Activated CD8-positive, alpha-beta memory T cell treated with anti-CD3 and anti-CD28 coated beads for 24 hours (primary cell): Measurements from ENCODE around the gene MFAP3.
"Not testable (repeated sequence)": the region's sequence is repeated elsewhere in the genome, so short reads cannot be mapped to it uniquely, and the experiment has no call there.

Source experiments
- DNase-seq: peaks from one replicate; pipeline ENCODE4 v3.0.0-alpha.2; 2020

MFAP3 gene

DNA sequence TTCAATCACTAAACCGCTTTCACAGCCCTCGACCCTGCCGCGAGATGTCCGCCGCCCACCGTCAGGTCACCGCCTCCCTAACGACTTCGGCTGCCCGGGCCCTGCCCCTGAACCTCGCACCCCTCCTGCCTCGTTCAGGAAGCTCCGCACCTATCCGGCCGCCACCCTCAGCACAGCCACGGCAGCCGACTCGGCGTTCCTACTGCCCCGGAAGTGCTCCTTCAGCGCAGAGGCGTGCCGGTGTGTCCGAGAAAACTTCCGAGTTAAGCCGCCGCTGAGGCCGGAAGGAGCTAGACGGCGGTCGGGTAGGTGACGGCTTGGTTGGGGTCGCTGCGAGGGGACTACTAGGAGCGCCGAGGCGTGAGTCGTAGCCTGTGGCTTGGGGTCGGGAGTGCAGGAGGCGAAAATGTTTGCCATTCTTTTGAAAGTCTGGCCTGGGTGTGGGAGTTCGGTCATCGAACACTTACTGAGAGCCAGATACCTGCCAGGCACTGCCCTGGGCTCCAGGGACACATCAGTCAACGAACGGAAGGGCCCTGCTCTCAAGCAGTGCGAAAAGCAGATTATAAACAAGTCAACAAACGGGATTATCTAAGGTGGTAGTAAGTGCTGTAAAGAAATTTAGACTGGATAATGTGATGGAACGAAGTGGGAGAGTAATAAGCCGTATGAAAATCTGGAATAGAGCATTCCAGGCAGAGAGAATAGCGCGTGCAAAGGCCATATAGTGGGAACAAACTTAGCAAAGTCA, at the start of gene MFAP3, which contains the start of gene FAM114A2:
MFAP3 (plus strand) TSS at position 261 of the 751 bp plus-strand sequence. CDS start 10,756 bp downstream, outside the sequence.
FAM114A2 (minus strand) TSS at position 204 of the 751 bp plus-strand sequence. CDS start 3,957 bp downstream, outside the sequence.
- peak; percentile 93 for DNase-seq

DNA sequence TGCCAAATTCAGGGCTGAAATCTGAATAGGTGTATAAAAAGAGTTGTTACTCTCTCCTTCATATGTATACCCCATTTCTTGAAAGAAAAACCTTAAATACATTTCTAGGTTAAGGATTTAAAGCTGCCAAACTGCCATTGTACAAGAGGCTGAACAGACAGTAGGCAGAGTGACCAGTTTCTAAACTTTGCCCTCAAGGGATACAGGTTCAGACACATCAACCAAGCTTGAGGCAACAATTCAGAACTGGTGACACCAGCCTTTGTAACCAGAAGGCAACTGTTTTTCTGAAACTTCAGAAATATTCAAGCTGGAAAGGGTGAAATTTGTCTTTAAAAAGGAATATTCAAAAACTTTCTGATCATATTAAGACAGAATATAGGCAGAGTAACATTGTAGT, 47.6 kb upstream of the MFAP3 start:
- no peak for DNase-seq

DNA sequence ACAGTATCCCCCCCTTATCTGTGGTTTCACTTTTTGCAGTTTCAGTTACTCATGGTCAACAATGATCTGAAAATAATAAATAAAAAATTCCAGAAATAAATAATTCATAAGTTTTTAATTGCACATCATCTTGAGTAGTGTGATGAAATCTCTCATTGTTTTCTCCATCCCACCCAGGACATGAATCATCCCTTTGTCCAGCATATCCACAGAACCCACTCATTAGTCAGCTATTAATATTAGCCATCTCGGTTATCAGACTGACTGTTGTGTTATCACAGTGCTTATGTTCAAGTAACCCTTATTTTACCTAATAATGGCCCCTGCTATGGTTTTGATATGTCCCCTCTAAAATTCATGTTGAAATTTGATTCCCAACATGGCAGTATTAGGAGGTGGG, 40.8 kb upstream of the MFAP3 start:
- DNase-seq = no peak

DNA sequence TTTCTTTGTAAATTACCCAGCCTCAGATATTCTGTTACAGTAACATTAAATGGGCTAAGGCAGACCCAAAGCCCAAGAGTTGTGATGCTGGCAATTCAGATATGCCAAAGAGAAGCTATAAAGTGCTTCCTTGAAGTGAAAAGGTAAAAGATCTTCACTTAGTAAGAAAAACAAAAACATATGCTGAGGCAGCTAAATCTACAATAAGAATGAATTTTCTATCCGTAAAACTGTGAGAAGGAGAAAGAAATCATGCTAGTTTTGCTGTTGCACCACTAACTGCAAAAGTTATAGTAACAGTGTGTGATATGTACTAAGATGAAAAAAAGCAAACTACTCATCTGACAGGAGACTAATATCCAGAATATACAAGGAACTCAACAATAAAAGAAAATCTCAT, 40.0 kb upstream of the MFAP3 start:
- no peak for DNase-seq

DNA sequence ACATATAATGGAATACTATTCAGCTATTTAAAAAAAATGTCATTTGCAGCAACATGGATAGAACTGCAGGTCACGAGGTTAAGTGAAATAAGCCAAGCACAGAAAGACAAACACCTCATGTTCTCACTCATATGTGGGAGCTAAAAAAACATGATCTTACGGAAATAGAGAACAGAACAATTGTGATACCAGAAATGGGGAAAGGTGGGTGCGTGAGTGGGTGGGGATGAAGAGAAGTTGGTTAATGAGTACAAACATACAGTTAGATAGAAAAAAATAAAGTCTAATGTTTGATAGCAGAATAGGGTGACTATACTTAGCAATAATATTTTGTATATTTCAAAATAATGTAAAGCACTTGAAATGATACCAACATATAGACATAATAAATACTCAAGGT, 38.8 kb upstream of the MFAP3 start:
- no peak for DNase-seq

DNA sequence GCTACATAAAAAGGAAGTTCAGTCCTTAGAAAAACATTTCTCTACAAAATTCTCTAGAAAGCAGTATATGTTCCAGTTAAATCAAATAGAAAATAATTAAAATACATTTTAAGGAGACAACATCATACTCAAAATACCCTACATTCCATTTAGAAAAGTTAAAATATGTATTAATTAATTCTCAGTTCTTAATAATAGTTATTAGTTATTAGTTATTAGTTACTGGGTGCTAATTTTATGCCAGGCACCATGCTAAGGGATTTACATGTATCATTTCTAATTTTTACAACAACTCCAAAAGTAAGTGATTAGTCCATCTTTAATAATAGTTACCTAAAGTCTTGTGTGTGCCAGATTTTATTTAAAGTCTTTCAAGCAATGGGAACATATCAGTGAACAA, 38.1 kb upstream of the MFAP3 start:
- no peak for DNase-seq

DNA sequence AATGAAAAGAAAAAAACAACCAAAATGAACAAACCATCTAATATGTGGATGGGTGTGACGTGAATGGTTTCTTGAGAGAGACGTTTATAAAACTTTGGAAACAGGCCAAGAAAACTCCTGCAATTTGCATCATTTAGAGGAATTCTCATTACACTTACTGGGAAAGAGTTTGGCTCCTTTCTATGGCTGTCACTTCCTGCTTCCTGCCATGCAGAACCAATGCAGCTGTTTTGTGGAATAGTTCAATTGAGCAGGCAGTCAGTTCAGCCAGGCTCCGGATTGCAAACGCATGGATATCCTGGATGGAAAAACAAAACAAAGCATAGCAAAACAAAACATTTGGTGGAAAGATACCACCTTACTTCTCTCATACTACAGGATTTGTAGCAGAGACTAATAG, 36.7 kb upstream of the MFAP3 start:
- no peak for DNase-seq

DNA sequence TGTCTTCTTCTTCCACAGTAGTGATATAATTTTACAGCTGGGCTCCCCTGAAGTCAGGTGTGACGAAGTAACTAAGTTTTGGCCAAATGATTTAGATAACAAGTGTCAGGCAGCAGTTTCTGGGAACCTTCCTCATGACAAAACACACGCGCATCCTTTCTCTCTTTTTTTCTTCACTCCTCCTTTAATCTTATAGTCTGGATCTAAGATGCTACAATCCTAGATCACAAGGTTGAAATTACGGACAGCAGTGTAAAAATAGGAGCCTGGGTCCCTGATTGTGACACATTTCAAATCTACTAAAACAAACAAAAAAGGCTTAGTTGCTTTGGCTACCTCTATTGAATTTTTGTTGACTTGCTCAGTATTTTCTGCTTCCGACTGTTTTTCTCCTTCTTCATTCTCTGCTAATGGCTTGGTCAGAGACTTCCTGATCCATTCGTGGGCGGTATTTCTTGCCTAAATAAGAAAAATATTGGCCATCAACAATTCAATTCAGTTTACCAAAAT, 36.2 kb upstream of the MFAP3 start:
- DNase-seq = no peak

DNA sequence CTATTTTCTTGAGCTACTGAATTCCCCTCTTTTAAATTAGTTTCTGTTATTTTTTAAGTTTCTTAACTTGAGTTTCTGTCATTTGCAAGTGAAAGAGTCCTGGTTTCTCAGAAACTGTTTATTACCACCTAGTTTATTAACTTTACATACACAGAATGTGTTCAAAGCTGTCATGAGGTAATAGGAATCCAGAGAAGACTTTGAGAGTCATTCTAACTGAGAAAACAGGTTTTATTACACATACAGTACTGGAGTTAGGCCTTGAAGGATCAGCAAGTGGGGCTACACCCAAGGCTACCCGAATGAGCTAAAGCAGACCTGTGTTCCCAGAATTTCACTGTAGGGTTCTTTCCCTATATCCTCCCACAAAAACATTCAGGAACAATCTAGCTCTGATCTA, 33.1 kb upstream of the MFAP3 start:
- no peak for DNase-seq

DNA sequence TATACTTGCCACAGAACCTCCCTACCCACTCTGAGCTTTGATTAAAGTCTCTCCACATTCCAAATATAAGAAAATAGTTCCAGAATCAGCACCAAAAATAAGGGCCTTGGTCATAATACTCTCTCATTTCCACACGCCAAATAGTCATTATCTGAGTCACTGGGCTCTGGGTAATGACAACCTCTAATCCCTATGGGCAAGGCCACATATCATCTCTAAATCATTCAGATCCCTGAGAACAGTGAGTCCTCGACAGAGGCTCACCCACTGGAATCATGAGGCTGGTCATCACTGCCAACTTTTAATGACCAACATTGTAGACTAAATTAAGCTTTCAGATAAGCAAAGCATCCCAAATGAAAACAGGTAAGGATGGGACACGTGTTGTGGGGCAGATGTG, 28.1 kb upstream of the MFAP3 start:
- no peak for DNase-seq

DNA sequence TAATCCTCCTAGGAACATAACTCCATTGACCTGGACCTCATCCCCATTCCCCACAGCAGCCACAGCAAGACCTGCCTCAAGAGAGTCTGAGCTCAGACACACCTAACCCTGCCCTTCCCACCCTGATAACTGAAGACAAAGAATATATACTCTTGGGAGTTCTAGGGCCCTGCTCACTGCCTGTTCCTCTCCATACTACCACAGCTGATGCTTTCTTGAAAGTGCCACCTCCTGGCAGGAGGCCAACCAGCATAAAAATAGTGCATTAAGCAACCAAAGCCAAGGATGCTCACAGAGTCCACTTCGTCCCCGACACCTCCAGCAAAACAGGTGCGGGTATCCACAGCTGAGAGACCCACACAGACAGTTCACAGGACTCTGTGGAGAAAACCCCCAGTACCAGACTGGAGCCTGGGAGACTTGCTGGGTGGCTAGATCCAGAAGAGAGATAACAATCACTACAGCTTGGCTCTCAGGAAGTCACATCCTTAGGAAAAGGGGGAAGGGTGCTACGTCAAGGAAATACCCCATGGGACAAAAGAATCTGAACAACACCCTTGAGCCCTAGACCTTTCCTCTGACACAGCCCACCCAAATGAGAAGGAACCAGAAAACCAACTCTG, 23.6 kb upstream of the MFAP3 start:
- no peak for DNase-seq

DNA sequence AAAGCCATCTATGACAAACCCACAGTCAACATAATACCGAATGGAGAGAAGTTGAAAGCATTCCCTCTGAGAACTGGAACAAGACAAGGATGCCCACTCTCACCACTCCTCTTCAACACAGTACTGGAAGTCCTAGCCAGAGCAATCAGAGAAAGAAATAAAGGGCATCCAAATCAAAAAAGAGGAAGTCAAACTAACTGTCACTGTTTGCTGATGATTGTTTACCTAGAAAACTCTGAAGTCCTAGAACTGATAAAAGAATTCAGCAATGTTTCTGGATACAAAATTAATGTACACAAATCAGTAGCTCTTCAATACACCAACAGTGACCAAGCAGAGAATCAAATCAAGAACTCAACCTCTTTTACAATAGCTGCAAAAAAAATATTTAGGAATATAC, 19.8 kb upstream of the MFAP3 start:
- not testable (repeated sequence) for DNase-seq

DNA sequence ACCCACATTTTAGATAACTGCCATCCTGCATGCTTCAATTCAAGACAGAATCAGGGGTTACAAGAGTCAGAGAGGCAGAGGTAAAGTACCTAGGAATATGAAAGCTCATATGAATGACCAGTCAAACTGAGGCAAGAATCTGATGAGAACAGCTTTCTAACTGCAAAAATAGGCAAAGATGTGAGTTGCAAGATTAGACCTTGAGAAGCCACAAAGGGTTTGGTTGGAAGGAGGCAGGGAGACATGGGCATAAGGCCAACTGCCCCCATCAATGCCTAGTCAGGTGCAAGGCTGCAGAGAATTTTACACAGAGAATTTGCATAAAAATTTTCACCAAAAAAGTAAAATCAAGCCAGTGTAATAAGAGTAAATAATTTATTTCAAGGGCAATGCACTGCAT, 12.8 kb upstream of the MFAP3 start:
- no peak for DNase-seq

DNA sequence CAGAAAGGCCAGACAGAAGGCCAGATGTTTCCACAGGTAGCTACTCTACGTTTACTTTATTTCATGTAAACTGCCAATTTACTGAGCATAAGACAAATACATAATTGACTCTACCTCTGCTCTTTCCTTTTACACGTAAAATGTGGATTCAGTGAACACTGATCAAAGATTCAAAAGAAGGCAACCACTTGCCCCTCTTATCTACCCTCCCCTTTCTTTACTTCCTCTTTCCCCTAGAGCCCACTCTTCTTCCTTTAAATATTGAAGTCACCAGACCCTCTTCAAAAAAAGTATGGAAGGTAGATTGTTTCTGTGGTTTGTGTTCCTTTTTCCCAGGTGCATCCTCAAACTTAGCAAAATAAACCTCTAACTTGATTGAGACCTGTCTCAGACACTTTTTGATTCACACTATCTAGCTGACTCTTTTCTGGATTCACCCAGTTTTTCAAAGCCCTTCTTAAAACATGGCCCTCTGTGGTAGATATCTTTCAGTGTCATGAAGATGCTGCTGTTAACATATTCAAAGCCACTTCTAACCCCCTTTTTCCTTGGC, 6.8 kb upstream of the MFAP3 start:
- DNase-seq = no peak

DNA sequence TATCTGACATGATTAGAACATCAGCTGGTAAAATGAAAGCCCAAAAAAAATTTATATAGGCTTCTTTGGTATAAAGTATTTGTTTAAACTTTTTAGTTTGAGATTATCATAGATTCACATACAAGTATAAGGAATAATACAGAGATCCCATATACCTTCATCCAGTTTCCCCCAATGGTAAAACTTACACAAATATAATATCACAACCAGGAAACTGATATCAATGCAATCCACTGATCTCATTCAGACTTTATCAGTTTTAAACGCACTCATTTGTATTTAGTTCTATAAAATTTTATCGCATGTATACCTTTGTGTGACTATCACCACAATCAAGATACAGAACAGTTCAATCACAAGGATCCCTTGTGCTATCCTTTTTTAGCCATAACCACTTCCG, 3.8 kb upstream of the MFAP3 start:
- no peak for DNase-seq

DNA sequence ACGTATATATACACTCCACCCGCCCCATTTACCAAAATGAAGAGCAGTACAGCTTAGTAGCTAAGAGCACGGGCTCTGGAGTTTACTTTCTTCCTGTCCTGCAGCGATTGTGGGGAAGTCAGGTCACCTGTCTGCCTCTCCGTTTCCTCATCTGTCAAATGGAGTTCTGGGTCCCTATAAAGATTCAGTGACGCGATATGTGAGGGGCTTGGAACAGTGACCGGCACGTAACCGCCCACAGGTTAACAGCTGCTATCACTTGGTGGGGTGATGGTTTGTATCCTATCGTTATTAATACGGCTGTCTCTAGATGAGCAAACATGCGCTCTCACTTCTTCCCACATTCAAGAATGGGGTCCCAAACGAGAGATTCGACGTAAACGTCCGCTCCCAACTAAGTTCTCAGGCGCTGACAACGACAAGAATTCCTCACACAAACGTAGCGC, 483 bp upstream of the MFAP3 start:
- DNase-seq = no peak

DNA sequence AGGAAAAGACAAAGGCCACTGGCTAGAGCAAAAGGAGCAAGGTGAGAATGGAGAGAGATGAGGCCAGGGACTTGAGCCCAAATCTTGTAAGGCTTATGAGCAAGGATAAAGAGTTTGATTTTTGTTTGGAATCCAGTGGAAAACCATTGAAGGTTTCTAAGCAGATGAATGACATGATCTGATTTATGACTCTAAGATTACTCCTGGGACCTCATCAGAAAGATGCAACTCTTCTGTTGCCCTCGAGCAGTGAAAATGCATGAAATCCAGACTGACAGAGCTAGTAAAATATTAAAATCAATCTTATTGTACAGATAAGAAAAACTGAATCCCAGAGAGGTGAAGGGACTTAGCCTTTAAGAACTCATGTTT, 677 bp downstream of the MFAP3 start:
- no peak for DNase-seq

DNA sequence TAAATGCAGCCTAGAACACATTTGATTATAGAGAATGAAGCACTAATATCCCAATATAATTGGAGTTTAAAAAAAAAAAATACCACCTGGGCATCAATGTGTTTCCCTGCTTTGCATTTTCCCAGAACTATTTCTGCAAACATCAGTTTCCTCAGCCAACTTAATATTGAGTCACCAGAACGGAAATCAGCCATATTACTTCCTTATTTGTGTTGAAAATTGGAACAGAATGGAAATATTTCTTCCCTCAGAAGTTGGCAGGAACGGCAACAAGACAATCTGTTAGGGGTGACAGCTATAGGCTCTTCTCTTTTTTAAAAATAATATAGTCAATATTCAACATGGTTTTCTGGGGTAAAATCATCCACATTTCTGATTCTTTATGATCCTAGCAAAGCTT, 4.0 kb downstream of the MFAP3 start:
- DNase-seq = no peak

DNA sequence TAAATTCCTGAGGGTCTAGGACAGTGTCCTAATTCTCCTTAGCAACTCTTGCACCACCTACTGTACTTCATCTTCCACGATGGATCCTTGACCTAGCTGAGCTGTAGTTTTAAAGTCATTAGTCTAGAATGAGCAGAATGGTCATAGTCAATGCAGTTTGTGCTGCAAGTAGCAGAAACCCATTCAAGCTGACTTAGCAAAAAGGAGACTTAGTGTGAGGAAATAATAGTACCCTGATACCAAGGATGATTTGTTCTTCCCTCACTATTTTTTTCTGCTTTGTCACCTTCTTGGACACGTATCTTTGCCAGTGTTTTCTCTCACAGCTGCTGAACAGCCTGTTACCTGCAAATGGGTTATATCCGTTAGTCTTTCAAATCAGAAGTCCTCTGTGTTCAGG, 5.3 kb downstream of the MFAP3 start:
- DNase-seq = no peak

DNA sequence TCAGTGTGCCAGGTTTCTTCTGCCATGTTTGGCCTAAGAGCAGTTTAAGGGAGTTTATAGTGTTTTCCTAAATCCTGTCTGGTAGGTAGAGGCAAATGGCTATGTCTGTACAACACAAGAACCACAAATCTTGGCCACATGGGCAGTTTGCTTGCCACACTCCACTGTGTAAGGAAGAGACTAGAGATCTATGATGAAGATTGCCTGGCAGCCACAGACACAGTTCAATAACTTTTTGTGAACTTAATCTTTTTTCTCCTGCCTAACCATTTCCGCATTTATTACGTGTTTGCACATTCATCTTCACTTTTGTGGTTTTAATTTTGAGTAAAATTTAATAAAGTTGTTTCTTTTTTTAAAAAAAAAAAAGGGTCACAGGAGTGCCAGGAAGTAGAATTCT, 5.8 kb downstream of the MFAP3 start:
- DNase-seq = no peak

DNA sequence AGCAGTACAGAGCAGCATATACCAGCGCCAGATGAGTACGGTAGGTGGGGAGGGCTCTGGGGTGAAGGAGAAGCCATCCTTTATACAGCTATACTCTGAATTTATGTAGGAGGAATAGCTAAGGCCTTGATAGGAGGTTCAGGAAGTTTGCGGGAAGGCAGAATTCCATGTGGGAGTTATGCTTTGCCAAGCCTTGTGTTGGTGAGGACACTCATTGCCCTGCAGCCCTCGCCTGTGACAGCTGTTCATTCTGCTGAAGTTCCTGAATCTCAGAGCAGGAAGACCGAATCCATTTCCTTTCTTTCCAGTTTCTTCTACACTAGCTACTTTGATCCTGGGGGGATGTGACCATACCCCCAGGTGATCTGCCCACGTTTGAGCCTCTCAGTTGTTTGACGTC, 7.7 kb downstream of the MFAP3 start:
- no peak for DNase-seq

DNA sequence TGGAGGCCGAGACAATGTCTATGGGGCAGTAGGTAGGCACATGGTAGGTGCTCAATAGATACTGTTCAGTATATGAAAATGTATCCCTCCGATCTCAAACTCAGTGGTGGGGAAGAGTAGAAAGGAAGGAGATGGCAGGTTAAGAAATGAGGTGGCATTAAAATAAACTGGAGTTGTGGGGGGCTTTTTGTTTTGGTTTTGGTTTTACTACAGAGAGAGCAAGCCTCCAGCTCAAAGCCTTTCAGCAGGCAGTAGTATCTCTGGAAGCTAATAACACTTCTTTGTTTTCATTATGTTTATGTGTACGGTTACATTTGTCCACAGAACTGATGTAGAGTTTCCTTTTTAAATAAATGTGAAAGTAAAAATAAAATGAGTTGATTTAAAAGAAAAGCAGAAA, 8.6 kb downstream of the MFAP3 start:
- no peak for DNase-seq

DNA sequence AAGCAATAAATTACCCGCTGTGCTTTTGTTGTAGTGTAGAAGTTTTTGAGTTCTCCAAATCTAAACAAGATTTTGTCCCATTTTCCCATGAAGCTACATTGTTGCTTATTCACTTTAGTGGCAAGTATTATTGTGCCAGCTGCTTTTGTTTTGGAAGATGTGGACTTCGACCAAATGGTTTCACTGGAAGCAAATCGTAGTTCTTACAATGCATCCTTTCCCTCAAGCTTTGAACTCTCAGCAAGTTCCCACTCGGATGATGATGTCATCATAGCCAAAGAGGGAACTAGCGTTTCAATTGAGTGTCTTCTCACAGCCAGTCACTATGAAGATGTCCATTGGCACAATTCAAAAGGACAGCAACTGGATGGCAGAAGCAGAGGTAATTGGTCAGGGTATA, 10.9 kb downstream of the MFAP3 start:
- no peak for DNase-seq

DNA sequence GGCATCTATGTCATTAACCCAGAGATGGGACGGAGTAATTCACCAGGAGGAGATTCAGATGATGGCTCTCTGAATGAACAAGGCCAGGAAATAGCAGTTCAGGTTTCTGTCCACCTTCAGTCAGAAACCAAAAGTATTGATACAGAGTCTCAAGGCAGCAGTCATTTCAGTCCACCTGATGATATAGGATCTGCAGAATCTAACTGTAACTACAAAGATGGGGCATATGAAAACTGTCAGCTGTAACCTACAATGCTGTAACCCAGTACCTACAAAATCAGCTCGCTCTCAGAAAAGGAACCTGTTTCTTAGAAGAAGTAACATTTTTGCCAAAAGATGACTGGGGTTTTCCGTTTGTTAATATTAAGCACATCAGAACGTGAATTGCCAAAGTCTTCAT, 14.7 kb downstream of the MFAP3 start:
- DNase-seq = no peak
